ENCODE results near the gene PASD1.
"Not testable (repeated sequence)": the region's sequence is repeated elsewhere in the genome, so short reads cannot be mapped to it uniquely, and the experiment has no call there.

GRCh38 chrX:151551176-151551575 lies 12.3 kb upstream of the PASD1 start:
- TF ChIP-seq CREM (IDR thresholded peaks at IDR 0.05; ENCODE audit: low read depth); CTCF (IDR thresholded peaks at IDR 0.05 in 2 of 3, conservative IDR thresholded peaks at IDR 0.05 in 1 of 3; ENCODE audit: control insufficient read depth in 2 of 3, extremely low read depth in 1 of 3, insufficient read depth in 1 of 3, low read depth in 3 of 3, low read length in 3 of 3); CEBPB (IDR thresholded peaks at IDR 0.05; ENCODE audit: borderline replicate concordance in 1 of 2, low read depth in 2 of 2, low read length in 2 of 2); GABPA (IDR thresholded peaks at IDR 0.05; ENCODE audit: low read depth); REST (IDR thresholded peaks at IDR 0.05; ENCODE audit: low read depth, low read length); USF1 (IDR thresholded peaks at IDR 0.05; ENCODE audit: borderline replicate concordance, extremely low read length, insufficient read depth, low read depth, low read length); ZBTB11 (CRISPR knock-in tag; IDR thresholded peaks at IDR 0.05); IRF5 (IDR thresholded peaks at IDR 0.05; ENCODE audit: borderline replicate concordance); POLR2A (IDR thresholded peaks at IDR 0.05; ENCODE audit: low read depth, low read length); TCF12 (IDR thresholded peaks at IDR 0.05; ENCODE audit: low read depth, low read length): not testable (repeated sequence)
